WI38 (cell line): ENCODE results near the gene GSTM2.

Source experiments
- H3K4me3 ChIP-seq: 2 replicates; pipeline ENCODE4 v1.5.1; 2011; ENCODE audit warnings: low read depth, mild to moderate bottlenecking, control low read depth, low read length
- TF ChIP-seq, protein P1 (sequence below): IDR thresholded peaks from 2 replicates; pipeline ENCODE4 v1.5.1; 2012; ENCODE audit warnings: low read depth, mild to moderate bottlenecking, control low read depth, low read length

The GSTM2 gene

DNA sequence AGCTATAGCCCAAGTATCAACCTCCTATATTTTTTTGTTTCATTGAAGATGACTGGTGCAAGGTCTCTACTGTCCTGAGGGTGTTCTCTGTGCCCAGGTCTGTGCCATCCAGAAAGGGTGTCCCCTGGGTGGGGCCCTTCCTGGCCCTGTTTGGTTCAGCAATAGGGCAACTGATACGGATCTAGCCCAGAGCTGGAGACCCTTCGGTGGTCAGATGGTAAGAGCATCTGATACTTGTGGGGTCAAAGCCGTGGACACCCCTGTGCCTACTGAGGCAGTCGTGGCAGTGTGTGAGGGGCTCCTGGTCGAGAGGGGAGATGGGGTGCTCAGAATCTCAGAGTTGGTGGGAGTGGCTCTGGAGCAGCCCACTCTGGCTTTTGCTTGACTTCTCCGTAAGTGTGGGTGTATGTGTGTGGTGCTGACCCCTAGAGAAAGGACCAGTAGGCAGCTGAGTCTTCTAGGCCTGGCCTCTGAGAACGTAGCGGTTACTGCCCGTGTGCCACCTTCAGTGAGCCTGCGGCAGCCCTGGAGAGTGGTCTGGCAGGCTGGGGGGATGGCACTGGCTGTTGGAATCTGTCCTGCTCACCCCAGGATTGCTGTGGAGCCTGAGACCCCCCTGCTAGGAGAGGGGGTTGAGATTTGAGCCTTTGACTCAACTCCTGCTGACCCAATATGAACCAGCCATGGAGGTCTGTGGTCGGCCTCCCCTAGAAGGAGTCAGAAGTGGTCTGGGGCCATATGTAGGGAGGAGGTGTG, 45.5 kb upstream of the GSTM2 start:
- TF ChIP-seq, protein P1, sequence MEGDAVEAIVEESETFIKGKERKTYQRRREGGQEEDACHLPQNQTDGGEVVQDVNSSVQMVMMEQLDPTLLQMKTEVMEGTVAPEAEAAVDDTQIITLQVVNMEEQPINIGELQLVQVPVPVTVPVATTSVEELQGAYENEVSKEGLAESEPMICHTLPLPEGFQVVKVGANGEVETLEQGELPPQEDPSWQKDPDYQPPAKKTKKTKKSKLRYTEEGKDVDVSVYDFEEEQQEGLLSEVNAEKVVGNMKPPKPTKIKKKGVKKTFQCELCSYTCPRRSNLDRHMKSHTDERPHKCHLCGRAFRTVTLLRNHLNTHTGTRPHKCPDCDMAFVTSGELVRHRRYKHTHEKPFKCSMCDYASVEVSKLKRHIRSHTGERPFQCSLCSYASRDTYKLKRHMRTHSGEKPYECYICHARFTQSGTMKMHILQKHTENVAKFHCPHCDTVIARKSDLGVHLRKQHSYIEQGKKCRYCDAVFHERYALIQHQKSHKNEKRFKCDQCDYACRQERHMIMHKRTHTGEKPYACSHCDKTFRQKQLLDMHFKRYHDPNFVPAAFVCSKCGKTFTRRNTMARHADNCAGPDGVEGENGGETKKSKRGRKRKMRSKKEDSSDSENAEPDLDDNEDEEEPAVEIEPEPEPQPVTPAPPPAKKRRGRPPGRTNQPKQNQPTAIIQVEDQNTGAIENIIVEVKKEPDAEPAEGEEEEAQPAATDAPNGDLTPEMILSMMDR: no peak
- H3K4me3 ChIP-seq: peak overlapping the region; percentile 89

DNA sequence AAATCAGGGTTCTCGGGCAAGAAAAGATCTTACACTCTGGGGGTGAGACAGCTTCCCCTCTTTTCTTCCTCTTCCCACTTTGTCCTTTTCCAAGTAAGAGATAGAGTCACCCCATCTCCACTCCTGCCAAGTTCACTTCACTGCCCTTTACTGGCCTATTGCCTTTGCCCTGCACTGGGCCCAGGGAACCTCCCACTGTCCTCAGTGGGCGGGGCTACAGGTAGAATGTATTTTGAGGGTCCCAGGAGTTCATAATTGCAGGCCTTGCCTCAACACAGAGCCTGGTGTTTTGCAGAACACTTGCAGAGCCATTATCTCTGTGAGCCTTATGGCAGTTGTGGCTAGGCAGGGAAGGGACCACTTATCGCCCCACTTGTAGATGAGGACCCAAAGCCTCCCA, 45.0 kb upstream of the GSTM2 start:
- TF ChIP-seq, protein P1: no peak
- H3K4me3 ChIP-seq: no peak overlapping the region

DNA sequence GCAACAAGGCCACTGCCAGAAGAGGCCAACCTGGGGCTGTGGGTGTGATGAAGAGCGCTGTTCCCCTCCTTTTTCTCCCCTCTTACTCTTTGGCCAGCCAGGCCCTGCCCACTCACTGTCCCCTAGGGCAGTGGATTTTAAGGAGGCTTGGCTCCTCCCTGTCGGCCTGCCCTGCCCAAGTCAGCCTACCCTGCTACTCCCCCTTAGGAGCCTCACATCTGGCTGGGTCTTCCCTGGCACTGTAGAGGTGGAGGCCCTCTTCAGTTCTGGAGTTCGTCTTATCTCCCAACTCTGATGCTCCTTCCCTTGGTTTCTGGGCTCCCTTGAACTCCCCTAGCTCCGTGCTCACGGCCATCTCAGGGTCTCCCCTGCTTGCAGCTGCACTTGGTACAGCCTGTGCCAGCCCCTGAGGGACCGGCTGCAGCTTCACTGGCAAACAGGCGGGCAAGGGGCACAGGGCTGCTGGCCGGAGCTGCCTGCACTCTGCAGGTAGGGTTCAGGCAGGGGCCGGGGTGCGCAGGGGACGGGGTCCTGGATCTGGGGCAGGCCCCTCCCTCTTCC, 44.2 kb upstream of the GSTM2 start:
- TF ChIP-seq, protein P1: no peak

DNA sequence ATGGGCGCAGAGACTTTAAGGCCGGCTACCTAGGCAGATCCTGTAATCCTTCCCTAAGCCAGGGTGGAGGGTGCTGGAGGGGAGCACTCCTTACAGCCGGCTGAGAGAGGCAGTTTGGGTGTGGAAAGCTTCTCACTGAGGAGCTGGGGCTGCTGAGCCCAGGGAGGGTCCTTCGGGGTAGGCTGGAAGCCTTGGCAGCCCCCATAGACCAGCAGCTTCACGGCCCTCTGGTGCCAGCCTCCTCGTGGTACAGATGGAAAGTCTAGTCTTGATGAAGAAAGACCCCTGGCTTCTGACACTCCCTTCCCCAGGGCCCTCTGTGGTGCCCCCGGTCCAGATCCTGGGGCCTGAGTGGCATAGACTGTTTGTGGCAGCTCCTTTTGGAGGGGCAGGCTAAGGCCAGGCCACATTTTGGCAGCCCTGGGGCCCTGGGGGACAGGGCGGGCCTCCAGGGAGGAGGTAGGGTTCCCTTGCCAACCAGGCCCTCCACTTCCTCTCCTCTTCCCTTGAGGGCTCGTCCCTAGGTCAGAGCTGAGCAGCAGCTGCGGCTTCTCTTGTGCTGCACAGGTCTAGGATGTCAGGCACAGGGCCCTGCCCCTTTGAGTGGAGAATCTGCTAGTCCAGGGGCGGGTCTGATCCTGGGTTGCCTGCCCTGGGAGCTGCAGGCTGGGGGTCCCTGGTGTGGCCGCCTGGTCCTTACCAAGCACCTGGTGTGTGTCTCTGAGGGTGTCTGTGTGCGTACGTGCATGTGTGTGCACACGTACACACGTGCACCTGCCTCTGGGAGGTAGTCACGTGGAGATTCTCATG, 43.5 kb upstream of the GSTM2 start:
- TF ChIP-seq, protein P1: no peak
- H3K4me3 ChIP-seq: no peak overlapping the region

More for the DNA sequence above, 44.2 kb upstream of the GSTM2 start:
- H3K4me3 ChIP-seq: no peak overlapping the region

DNA sequence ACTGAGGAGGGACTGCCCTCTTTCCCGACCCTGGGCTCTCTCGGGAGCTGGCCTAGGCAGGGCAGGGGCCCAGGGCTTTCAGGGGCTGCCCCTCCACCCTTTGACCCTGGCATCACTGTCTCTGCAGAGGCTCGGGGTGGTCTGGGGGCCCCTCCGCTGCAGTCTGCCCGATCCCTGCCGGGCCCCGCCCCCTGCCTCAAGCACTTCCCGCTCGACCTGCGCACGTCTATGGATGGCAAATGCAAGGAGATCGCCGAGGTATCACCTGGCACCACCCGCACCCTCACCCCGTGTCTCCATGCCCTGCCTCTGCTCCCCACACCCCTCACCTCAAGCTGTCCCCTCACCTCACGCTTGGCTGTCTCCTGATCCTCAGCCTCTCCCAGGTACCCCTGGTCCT, 42.7 kb upstream of the GSTM2 start:
- no peak overlapping the region for H3K4me3 ChIP-seq
- TF ChIP-seq, protein P1: no peak

DNA sequence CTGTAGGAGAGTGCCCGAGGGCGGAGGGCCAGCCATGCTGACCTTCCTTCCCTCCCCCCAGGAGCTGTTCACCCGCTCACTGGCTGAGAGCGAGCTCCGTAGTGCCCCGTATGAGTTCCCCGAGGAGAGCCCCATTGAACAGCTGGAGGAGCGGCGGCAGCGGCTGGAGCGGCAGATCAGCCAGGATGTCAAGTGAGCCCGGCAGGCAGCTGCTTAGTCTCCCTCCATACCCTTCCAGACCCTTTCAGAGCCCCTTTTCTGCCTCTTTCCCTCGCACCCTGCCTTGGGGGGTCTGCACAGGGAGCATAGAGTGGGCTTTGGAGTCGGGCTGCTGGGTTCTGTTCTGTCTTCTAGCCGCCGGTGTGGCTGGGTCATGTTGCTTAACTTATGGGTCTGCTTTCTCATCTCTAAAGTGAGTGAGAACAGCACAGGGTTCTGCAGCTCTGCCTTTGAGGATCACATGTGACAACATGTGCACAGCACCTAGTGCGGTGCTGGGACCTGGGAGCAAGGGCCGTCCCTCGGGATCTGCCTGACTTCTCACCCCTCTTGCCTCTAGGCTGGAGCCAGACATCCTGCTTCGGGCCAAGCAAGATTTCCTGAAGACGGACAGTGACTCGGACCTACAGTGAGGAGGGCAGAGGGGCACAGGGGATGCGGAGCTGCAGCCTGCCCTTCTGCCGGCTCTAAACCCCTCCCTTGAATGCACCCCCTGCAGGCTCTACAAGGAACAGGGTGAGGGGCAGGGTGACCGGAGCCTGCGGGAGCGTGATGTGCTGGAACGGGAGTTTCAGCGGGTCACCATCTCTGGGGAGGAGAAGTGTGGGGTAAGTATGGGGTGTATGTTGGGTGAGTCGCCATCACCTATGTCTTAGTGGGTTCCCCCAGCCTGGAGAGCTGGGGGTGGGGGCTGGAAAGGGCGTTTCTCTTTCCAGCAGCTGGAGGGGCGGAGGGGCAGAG, 42.0 kb upstream of the GSTM2 start:
- TF ChIP-seq, protein P1: no peak
- H3K4me3 ChIP-seq: no peak overlapping the region
